ENCODE results near the gene UQCC3. TPM values are rescaled to one million over a fixed set of nuclear protein-coding genes. Genes with fewer than 3 reads are reported as not detected.

UQCC3 gene
- total and polyA plus RNA-seq, 2 donors (not counting 1 experiment from before 2014, with no cell fraction given) = 4.7 to 14.0 TPM

GRCh38 chr11:62705880-62706849 lies 34.7 kb downstream of the UQCC3 start:
- Histone ChIP-seq H3K4me1 (ENCODE audit: control insufficient read depth, extremely low read depth, insufficient read depth, low read length) (peaks cover 24% of the 10 kb centered on the region), H3K4me2 (ENCODE audit: extremely low read depth, insufficient read depth, low read length) (peak overlapping the region; percentile 98), H3K9ac (ENCODE audit: insufficient read depth, low read length) (peak overlapping the region; percentile 79), H2AFZ (ENCODE audit: low read length) (peak overlapping the region; percentile 82), H4K20me1 (ENCODE audit: control insufficient read depth, extremely low read depth, insufficient read depth, low read length) (no peaks in the 10 kb centered on the region), H3K9me3 (ENCODE audit: control insufficient read depth, insufficient read depth, low read depth, low read length) (no peaks in the 10 kb centered on the region), H3K27ac (ENCODE audit: insufficient read depth, low read length) (peak overlapping the region; percentile 96), H3K4me3 (replicated peaks in 1 of 4; ENCODE audit: control extremely low read depth in 1 of 4, insufficient read depth in 1 of 4, low read depth in 3 of 4, low read length in 4 of 4) (peak overlapping the region; percentile 72 to 82 (median 80)), H3K36me3 (ENCODE audit: control insufficient read depth, insufficient read depth, low read length) (peaks cover 11% of the 10 kb centered on the region), H3K79me2 (ENCODE audit: control insufficient read depth, insufficient read depth, low read length) (no peaks in the 10 kb centered on the region), H3K27me3 (ENCODE audit: control insufficient read depth, insufficient read depth, low read length) (no peaks in the 10 kb centered on the region)
- TF ChIP-seq, protein P1, sequence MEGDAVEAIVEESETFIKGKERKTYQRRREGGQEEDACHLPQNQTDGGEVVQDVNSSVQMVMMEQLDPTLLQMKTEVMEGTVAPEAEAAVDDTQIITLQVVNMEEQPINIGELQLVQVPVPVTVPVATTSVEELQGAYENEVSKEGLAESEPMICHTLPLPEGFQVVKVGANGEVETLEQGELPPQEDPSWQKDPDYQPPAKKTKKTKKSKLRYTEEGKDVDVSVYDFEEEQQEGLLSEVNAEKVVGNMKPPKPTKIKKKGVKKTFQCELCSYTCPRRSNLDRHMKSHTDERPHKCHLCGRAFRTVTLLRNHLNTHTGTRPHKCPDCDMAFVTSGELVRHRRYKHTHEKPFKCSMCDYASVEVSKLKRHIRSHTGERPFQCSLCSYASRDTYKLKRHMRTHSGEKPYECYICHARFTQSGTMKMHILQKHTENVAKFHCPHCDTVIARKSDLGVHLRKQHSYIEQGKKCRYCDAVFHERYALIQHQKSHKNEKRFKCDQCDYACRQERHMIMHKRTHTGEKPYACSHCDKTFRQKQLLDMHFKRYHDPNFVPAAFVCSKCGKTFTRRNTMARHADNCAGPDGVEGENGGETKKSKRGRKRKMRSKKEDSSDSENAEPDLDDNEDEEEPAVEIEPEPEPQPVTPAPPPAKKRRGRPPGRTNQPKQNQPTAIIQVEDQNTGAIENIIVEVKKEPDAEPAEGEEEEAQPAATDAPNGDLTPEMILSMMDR (conservative IDR thresholded peaks at IDR 0.05 in 1 of 2, IDR thresholded peaks at IDR 0.05 in 1 of 2; ENCODE audit: low read depth in 1 of 2, low read length in 2 of 2) = no peak
- TF ChIP-seq EZH2 (IDR thresholded peaks at IDR 0.05; ENCODE audit: low read length, missing control alignments) = no peak
- peak; percentile 92 to 94 for DNase-seq (ENCODE audit: low read depth in 2 of 2)

DNA sequence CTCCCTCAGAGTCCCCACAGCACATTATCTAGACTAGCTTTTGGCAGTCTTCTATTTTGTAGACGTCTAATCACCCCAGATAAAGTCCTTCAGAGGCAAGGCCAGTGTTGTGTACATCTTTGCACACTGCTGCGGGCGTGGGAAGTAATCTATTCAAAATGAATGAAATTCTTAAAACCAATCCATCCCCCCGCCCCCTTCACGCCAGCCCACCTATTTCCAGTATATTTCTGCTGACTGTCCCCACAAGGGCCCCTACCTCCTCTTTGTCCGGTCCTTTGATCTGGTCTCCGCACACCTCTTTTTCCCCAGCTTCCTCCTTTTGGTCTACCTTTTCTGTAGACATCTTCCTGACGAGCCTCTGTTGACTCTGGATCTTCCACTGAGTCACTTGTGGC lies 35.4 kb downstream of the UQCC3 start:
- DNase-seq (ENCODE audit: low read depth in 2 of 2) = no peak
- Histone ChIP-seq H3K27ac (ENCODE audit: insufficient read depth, low read length) (no peak overlapping the region), H3K36me3 (ENCODE audit: control insufficient read depth, insufficient read depth, low read length) (peaks cover 13% of the 10 kb centered on the region), H3K4me3 (replicated peaks in 1 of 4; ENCODE audit: control extremely low read depth in 1 of 4, insufficient read depth in 1 of 4, low read depth in 3 of 4, low read length in 4 of 4) (peak overlapping the region in 2 of 4 experiments; percentile 49 to 72), H3K9ac (ENCODE audit: insufficient read depth, low read length) (no peak overlapping the region), H2AFZ (ENCODE audit: low read length) (no peak overlapping the region), H3K4me1 (ENCODE audit: control insufficient read depth, extremely low read depth, insufficient read depth, low read length) (peaks cover 24% of the 10 kb centered on the region), H3K27me3 (ENCODE audit: control insufficient read depth, insufficient read depth, low read length) (no peaks in the 10 kb centered on the region), H3K4me2 (ENCODE audit: extremely low read depth, insufficient read depth, low read length) (peak overlapping the region; percentile 79), H3K79me2 (ENCODE audit: control insufficient read depth, insufficient read depth, low read length) (no peaks in the 10 kb centered on the region), H4K20me1 (ENCODE audit: control insufficient read depth, extremely low read depth, insufficient read depth, low read length) (no peaks in the 10 kb centered on the region), H3K9me3 (ENCODE audit: control insufficient read depth, insufficient read depth, low read depth, low read length) (no peaks in the 10 kb centered on the region)
- TF ChIP-seq, protein P1 (conservative IDR thresholded peaks at IDR 0.05 in 1 of 2, IDR thresholded peaks at IDR 0.05 in 1 of 2; ENCODE audit: low read depth in 1 of 2, low read length in 2 of 2) = no peak
- TF ChIP-seq EZH2 (IDR thresholded peaks at IDR 0.05; ENCODE audit: low read length, missing control alignments) = no peak

GRCh38 chr11:62707277-62707861 lies 35.9 kb downstream of the UQCC3 start, which contains the start of the genes BSCL2 and GNG3:
TSS of gene BSCL2 (minus strand) at chr11:62707424. CDS start at chr11:62707195, 229 bp downstream.
TSS of gene GNG3 (plus strand) at chr11:62707676. CDS start at chr11:62708296, 620 bp downstream.
- Histone ChIP-seq H3K27ac (ENCODE audit: insufficient read depth, low read length) (peak within 1 kb of the TSS; percentile 36), H4K20me1 (ENCODE audit: control insufficient read depth, extremely low read depth, insufficient read depth, low read length) (no peaks in the 10 kb centered on the region), H2AFZ (ENCODE audit: low read length) (peak within 1 kb of the TSS; percentile 71), H3K4me3 (replicated peaks in 1 of 4; ENCODE audit: control extremely low read depth in 1 of 4, insufficient read depth in 1 of 4, low read depth in 3 of 4, low read length in 4 of 4) (peak within 1 kb of the TSS in 3 of 4 experiments; percentile 45 to 72 (median 63)), H3K79me2 (ENCODE audit: control insufficient read depth, insufficient read depth, low read length) (no peaks in the 10 kb centered on the region), H3K9ac (ENCODE audit: insufficient read depth, low read length) (no peak within 1 kb of the TSS), H3K9me3 (ENCODE audit: control insufficient read depth, insufficient read depth, low read depth, low read length) (no peaks in the 10 kb centered on the region), H3K36me3 (ENCODE audit: control insufficient read depth, insufficient read depth, low read length) (peaks cover 13% of the 10 kb centered on the region), H3K27me3 (ENCODE audit: control insufficient read depth, insufficient read depth, low read length) (no peaks in the 10 kb centered on the region), H3K4me1 (ENCODE audit: control insufficient read depth, extremely low read depth, insufficient read depth, low read length) (peaks cover 24% of the 10 kb centered on the region), H3K4me2 (ENCODE audit: extremely low read depth, insufficient read depth, low read length) (peak within 1 kb of the TSS; percentile 95)
- TF ChIP-seq, protein P1 (conservative IDR thresholded peaks at IDR 0.05 in 1 of 2, IDR thresholded peaks at IDR 0.05 in 1 of 2; ENCODE audit: low read depth in 1 of 2, low read length in 2 of 2) = no peak
- TF ChIP-seq EZH2 (IDR thresholded peaks at IDR 0.05; ENCODE audit: low read length, missing control alignments) = no peak
- DNase-seq (ENCODE audit: low read depth in 2 of 2) = peak in 1 of 2 donors; percentile 26
